NCI-H1436 treated with DMSO at 0.1 percent for 48 hours (cell line): ENCODE data around the gene LUC7L3.
"Not testable (repeated sequence)": the region's sequence is repeated elsewhere in the genome, so short reads cannot be mapped to it uniquely, and the experiment has no call there.

Experiments
- DNase-seq: peaks from one replicate; lab custom pipeline; 2025; lab: John Stamatoyannopoulos, UW

LUC7L3 gene, protein sequence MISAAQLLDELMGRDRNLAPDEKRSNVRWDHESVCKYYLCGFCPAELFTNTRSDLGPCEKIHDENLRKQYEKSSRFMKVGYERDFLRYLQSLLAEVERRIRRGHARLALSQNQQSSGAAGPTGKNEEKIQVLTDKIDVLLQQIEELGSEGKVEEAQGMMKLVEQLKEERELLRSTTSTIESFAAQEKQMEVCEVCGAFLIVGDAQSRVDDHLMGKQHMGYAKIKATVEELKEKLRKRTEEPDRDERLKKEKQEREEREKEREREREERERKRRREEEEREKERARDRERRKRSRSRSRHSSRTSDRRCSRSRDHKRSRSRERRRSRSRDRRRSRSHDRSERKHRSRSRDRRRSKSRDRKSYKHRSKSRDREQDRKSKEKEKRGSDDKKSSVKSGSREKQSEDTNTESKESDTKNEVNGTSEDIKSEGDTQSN

DNA sequence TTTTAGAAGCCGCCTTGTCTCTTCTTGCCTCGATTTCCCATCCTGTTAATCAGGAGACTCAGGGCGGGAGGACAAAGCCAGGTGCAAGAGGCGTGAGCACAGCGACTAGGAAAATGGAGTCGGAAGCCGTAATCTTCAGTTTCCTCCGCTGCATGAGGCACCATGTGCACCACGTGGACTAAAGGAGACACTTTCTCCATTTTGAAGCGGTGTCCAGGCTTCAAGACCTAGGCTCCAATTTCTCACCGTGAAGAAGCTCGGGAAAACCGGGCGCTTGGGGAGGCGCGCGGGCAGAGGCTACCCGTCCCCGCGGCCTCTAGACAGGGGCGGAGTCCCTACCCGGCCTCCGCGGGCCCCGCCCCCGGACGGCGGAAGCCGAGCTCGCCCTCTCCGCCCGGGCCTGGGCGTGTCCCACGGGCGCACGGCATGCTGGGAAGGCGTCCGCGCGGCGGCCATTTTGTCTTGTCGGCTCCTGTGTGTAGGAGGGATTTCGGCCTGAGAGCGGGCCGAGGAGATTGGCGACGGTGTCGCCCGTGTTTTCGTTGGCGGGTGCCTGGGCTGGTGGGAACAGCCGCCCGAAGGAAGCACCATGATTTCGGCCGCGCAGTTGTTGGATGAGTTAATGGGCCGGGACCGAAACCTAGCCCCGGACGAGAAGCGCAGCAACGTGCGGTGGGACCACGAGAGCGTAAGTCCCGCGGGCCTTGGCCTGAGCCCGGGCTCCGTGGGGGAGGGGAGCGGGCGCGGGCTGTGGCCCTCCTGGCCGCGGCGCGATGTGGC is at the start of gene LUC7L3:
Gene LUC7L3 (plus strand): TSS at position 460 of the 780 bp plus-strand sequence. CDS start 130 bp downstream, at position 590.
- peak; percentile 76 for DNase-seq

DNA sequence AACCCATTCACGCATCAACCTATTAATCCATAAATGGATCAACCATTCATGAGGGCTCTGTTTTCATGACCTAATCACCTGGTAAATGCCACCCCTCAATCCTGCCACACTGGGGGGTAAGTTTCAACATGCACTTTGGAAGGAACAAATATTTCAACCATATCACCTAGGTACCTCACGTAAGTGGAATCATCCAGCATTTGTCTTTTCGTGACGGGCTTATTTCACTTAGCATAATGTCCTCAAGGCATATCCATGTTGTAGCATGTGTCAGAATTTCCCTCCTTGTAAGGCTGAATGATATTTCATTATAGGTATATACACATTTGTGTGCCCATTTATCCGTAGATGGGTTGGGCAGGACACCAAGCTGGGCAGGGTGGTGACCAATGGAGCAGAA is 47.3 kb upstream of the LUC7L3 start:
- DNase-seq, result no peak

DNA sequence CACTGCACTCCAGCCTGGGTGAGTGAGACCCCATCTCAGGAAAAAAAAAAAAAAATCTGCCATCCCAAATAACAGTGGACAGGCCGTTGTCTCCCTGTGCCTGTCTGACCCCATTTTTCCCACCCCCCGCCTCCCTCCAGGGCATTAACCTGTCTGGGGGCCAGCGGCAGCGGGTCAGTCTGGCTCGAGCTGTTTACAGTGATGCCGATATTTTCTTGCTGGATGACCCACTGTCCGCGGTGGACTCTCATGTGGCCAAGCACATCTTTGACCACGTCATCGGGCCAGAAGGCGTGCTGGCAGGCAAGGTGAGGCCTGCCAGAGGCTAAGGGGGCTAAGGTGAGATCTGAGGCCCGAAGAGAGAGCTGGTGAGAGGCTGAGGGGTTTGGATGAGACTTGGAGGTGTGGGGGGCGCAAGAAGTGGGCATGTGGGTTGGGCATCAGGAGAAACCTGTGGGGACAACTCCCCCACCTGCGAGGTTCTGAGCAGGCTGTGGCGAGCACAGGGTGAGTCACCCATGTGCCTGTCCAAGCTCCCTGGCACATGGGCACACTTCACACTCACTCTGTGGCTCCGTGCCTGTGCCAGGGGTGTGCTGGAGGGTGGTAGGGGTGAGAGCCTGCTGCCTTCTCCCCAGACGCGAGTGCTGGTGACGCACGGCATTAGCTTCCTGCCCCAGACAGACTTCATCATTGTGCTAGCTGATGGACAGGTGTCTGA is 46.4 kb upstream of the LUC7L3 start:
- no peak for DNase-seq

DNA sequence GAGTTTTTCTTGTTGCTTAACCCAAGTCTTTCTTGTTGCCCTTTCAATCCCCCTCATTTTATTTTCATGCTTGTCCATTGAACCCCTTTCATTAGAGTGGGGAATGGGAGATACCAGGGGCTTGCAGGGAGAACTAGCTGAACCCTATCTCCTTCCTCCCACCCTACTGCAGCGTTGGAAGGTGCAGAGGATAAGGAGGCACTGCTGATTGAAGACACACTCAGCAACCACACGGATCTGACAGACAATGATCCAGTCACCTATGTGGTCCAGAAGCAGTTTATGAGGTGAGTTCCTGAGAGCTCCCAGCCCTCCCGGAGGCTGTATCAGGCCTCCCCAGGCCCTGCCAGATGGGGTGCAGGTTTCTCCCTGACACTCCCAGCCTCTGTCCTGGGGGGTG is 44.2 kb upstream of the LUC7L3 start:
- DNase-seq, result no peak

DNA sequence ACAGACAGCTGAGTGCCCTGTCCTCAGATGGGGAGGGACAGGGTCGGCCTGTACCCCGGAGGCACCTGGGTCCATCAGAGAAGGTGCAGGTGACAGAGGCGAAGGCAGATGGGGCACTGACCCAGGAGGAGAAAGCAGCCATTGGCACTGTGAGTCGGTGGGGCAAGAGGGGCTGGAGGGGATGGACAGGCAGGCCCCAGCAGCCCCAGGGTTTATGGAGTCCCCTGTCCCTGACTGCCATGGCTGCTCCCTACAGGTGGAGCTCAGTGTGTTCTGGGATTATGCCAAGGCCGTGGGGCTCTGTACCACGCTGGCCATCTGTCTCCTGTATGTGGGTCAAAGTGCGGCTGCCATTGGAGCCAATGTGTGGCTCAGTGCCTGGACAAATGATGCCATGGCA is 43.8 kb upstream of the LUC7L3 start:
- no peak for DNase-seq

DNA sequence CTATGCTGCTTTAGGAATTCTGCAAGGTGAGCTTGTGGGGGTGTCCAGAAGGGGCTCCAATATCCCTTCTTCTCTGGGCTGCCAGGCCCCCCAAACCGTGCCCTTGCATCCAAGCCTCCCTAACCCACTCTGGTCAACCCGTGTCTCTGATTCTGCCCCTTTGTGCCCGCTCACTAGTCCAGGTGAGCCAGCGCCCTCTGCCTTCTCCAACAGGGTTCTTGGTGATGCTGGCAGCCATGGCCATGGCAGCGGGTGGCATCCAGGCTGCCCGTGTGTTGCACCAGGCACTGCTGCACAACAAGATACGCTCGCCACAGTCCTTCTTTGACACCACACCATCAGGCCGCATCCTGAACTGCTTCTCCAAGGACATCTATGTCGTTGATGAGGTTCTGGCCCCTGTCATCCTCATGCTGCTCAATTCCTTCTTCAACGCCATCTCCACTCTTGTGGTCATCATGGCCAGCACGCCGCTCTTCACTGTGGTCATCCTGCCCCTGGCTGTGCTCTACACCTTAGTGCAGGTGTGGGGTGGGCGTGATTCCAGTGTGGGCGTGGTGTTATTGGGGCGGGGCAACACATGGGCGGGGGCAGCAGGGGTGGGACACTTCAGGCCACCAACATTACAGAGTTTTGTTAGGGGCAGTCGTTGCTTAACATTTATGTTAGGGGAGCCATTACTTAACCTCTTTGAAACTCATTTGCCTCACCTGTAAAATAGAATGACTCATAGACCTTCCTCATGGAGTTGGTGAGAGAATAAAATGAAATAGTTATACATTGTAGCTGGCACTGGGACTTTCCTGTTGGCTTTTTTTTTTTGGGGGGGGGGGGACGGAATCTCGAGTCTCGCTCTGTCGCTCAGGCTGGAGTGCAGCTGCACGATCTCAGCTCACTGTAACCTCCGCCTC is 43.1 kb upstream of the LUC7L3 start:
- no peak for DNase-seq

DNA sequence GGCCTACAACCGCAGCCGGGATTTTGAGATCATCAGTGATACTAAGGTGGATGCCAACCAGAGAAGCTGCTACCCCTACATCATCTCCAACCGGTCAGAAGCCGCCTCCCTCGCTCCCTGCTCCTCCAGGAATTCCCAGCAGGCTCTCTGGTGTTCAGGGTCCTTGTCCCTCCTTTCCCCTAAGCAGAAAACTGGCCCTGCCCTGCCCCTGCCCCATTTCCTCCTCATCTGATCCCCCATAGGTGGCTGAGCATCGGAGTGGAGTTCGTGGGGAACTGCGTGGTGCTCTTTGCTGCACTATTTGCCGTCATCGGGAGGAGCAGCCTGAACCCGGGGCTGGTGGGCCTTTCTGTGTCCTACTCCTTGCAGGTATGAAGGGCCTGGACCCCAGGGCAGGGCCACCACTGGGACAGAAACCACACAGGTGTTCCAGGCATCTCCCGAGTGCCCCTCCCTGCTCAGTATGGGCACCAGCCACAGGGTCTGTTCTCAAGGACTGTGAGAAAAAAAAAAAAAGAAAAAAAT is 41.5 kb upstream of the LUC7L3 start:
- no peak for DNase-seq

DNA sequence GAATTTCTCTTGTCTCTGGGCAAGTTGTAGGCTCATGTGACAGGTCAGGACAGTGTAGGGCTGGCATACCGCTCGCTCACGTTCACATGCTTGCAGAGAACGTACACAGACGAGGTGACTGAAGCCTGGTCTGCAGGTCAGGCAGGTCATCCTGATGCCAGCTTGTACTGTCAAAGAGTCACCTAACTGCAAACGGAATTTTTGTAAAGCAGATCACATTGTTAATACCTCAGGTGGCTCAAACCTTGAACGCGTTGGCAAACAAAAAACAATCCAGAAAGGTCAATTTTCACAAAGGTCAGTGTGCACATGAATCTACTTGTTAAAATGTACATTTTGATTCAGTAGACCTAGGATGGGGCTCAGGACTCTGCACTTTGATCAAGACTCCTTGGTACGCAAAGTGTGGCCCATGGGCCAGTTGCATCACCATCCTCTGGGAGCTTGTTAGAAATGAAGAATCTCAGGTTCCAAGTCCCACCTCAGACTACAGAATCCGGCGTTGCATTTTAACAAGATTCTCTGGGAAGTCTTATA is 40.3 kb upstream of the LUC7L3 start:
- no peak for DNase-seq

DNA sequence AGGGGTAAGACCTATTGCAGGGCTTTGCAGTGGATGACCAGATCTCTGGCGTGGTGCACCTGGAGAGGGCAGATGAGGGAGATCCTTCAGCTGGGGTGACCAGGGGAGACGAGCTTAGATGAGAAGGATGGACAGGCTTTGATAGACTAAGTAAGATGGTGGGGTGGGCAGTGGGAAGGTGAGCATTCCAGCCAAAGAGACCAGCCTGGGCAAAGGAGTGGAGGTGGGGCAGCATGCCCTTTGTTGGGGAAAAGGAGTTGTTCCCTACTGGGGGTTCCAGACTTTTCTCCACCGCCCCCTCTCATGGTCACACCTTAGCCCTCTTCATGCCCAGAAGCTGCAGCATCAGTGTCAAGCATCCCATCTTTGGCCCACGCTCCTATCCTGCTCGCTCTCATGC is 39.3 kb upstream of the LUC7L3 start:
- no peak for DNase-seq

DNA sequence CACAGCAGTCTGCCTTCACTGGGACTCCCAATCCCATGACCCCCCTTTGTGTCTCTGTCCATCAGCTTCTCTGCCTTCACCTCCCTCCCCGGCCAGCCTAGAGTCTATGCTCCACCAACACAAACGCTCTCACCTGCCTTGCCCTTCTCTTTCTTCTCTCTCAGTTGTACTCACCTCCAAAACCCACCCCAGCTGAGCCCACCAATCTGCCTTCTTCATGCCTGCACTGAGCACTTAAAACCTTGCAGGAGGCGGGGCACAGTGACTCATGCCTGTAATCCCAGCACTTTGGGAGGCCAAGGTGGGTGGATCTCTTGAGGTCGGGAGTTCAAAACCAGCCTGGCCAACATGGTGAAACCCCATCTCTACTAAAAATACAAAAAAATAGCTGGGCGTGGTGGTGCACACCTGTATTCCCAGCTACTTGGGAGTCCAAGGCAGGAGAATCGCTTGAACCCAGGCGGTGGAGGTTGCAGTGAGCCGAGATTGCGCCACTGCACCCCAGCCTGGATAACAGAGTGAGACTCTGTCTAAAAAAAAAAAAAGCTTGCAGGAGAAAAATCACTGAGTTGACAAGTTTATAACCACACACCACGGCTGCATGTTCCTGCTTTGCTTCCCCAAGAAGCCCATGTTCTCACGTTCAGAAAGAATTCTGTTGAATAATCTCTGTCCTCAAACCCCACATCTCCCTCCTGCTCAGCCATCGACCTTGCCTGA is 38.7 kb upstream of the LUC7L3 start:
- DNase-seq, result not testable (repeated sequence)

DNA sequence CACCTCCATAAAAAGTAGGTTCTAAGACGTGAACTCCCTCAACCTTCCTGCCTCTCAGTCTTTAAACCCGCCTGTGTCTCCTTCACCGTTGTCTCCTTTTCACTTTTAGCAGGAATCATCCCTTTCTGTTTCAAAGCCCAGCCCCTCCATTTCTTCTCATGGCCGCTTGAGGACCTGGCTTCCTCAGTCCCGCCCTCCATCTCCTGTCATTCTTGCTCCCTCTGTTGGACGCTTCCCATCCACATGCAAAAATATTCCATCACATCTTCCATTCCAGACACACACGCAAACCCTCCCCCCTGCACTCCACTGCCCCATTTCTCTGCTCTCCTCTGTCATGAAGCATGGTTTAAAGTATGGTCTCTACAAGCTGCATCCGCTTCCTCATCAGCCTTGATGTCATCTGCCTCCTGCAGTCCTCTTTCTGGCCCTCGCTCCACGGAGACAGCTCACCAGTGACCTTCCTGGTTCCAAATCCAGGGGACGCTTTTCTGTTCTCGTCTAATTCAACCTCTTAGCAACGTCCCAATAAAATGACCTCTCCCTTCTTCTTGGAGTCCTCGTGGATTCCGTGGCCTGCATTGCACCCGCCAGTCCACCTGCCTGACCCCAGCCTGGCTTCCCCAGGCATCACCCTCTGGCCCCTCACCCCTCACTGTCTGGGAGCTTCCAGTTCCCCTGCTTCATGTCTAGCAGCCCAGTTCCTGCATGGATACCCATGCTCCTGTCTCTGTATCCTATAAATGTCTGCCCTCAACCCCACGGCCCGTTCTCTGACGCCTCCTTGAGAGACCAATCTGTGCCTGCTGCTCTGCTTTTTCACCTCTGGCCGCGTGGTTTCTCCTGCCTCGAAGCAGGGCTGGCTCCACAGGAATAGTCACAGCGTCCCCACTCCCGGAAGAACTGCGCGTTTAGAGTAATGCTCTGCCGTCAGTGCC is 37.9 kb upstream of the LUC7L3 start:
- peak; percentile 14 for DNase-seq

DNA sequence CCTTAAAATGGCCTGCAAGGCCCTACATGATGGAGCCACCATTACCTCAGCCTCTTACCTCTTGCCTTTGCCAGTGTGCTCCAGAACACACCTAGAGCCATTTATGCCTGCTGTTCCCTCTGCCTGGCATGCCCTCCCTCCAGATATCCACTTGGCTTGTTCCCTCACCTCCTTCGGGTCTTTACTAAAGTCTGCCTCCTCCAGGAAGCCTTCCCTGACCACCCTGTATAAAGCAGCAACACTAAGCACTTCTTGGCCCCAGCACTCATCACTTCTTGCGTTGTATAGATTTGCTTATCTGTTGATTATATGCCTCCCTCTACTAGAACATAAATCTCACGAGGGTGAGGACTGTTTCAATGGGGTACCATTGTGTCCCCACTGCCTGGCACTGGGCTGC is 37.0 kb upstream of the LUC7L3 start:
- DNase-seq, result no peak

DNA sequence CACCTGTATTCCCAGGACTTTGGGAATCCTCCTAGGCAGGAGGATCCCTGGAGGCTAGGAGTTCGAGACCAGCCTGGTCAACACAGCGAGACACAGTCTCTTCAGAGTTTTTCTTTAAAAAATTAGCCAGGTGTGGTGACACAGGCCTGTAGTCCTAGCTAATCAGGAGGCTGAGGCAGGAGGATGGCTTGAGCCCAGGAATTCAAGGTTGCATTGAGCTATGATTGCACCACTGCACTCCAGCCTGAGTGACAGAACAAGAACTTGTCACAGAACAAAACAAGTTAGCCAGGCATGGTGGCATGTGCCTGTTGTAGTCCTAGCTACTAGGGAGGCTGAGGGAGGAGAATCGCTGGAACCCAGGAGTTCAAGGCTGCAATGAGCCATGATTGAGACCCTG is 36.5 kb upstream of the LUC7L3 start:
- DNase-seq, result no peak

DNA sequence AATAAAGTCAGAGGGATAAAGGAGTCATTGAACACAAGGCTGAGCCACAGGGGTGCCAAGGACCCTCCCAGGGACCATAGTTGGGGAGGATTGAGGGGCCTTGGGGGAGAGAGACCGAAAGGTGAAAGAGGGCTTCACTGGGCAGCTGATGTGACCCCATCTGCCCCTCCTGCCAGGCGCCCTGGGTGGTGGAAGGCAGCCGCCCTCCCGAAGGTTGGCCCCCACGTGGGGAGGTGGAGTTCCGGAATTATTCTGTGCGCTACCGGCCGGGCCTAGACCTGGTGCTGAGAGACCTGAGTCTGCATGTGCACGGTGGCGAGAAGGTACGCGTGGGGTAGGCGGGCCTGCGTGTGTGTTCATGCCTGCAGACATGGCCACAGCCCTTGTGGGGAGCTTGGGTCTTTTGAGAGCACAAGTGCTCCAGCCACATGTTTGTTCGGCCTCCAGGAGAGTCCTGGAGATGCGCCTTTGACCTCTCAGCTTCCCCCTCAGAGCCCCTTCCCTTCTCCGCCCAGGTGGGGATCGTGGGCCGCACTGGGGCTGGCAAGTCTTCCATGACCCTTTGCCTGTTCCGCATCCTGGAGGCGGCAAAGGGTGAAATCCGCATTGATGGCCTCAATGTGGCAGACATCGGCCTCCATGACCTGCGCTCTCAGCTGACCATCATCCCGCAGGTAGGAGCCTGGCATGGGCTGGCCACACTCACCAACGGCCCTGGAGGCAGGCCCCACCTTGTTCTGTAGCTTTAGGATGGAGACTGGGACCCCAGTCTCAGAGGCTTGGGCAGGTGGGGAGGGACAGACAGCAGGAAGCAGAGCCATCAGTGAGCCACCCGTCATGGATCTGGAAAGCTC is 35.7 kb upstream of the LUC7L3 start:
- no peak for DNase-seq

DNA sequence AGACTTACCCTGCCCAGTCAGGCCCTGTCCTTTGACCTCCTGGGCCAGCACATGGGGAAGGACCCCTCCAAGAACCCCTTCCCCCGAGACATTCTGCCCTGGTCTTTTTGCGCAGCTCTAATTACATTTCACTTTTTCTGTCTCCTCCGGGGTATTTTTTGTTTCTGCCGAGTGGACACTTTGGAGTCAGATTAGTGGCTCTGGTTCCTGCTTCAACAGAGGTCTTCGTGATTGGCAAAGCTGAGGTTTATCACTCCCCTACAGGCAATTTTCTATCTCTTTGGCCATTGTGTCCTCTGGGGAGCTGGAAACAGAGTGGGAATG is 35.2 kb upstream of the LUC7L3 start:
- no peak for DNase-seq

DNA sequence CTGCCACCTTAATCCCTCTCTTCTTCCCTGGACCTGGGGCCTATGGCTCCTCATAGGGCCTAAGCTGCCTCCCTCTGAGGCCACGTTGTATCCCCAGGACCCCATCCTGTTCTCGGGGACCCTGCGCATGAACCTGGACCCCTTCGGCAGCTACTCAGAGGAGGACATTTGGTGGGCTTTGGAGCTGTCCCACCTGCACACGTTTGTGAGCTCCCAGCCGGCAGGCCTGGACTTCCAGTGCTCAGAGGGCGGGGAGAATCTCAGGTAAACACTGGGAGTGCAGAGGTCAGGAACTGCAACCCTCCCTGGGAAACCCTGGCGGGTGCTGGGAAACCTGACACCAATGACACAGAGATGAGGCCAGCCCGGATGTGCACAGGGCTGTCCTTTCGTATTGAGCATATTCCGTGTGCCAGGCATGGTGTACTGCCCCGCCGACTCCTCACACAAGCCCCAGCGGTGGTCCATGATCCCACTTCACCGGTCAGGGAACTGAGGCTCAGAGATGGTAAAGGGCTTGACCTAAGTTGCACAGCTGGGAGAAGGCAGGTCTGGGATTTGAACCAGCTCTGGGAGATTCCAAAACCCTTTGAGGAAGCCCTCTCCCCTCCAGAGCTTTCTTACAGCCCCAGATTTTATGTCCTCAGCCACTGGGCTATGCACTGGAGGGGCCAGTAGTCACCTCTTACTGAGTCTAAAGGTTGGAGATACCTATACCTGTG is 34.6 kb upstream of the LUC7L3 start:
- no peak for DNase-seq

DNA sequence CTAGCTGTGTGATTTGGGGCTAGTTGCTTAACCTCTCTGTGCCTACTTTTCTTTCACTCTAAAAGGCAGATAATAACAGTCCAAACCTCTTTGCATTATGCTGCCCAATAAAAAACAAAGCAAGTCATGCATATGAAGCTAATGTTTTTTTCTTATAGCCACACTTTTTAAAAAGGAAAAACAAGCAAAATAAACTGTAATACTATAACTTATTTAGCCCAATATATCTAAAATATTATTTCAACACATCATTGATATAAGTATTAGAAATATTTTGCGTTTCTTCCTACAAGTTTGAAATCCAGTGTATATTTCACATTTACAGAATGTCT is 34.1 kb upstream of the LUC7L3 start:
- no peak for DNase-seq
